Erythroblast (primary cell): ENCODE results near the gene DTD1.

ENCODE experiments used
- GATA1 ChIP-seq: IDR thresholded peaks from 2 replicates; pipeline ENCODE4 v1.6.1; 2011; ENCODE audit warnings: low read depth, mild to moderate bottlenecking, control low read depth, low read length, moderate library complexity
- POLR2A ChIP-seq: IDR thresholded peaks from 2 replicates; pipeline ENCODE4 v1.6.1; 2011; ENCODE audit warnings: mild to moderate bottlenecking, low read length

DNA sequence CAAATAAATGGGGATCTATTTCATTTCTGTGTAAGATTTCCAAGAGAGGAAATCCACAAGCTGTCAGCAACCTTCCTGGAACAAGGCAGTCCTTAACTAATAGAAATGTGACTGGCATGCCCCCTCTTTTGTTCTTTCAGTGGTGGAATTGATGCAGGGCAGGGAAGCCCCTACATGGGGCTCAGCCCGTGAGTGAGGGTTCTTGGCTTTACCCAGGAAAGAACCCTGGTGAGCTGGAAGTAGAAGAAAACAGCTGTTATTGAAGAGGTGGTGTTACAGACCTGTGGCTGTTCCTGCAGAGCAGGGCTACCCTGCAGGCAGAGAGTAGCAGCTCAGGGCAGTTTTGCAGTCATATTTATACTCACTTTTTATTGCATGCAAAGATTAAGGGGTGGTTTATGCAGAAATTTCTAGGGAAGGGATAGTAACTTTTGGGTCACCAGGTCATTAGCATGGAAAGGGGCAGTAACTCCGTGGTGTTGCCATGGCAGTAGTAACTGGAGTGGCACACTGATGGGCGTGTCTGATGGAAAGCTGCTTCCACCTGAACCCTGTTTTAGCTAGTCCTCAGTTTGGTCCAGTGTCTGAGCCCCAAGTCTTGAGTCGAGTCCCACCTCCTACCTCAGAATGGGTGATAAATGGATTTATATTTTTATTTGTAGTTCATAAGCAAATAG is 137.1 kb downstream of the DTD1 start:
- no peak for TF ChIP-seq POLR2A
- TF ChIP-seq GATA1 = no peak
